Fibroblast of lung (primary cell): ENCODE measurements around the gene KCNIP1.

Experiments
- EZH2 ChIP-seq: IDR thresholded peaks from 2 replicates; pipeline ENCODE4 v1.5.1; 2012; ENCODE audit warnings: low read length, control low read depth, mild to moderate bottlenecking; ENCODE audit errors: missing control alignments
- TF ChIP-seq, protein P1 (sequence below), 2 donors: IDR thresholded peaks in 1 of 2; conservative IDR thresholded peaks in 1 of 2; 1 replicate in 1 of 2; 2 replicates in 1 of 2; pipeline ENCODE4 v1.5.1; 2011 to 2012; ENCODE audit warnings: low read length in 2 of 2, control low read depth in 1 of 2, inconsistent platforms in 1 of 2, low read depth in 1 of 2, mild to moderate bottlenecking in 1 of 2

DNA sequence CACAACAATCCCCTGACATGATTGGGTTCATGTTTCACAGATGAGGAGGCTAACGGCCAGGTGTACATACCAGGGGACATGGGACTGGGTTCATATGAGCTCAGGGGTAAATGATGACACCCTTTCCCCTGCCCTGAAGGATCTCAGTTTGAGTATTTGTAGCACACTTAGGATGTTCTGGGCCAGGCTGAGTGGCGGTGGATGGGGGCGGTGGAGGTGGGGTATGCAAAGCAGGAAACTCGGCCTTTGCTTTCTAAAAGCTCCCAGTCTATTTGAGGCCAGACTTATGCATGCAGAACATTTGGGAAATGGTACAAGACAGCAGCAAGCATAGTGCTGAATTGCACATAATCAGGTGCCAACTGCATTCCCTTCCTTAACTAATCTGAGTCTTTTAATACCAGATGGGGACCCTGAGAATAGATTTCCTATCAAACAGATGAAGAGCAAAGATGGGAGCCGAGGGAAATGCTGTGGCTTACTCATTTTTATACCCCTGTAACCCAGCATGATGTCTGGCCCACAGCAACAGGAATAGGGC lies 4.9 kb upstream of the KCNIP1 start:
- no peak for TF ChIP-seq EZH2
- TF ChIP-seq, protein P1, sequence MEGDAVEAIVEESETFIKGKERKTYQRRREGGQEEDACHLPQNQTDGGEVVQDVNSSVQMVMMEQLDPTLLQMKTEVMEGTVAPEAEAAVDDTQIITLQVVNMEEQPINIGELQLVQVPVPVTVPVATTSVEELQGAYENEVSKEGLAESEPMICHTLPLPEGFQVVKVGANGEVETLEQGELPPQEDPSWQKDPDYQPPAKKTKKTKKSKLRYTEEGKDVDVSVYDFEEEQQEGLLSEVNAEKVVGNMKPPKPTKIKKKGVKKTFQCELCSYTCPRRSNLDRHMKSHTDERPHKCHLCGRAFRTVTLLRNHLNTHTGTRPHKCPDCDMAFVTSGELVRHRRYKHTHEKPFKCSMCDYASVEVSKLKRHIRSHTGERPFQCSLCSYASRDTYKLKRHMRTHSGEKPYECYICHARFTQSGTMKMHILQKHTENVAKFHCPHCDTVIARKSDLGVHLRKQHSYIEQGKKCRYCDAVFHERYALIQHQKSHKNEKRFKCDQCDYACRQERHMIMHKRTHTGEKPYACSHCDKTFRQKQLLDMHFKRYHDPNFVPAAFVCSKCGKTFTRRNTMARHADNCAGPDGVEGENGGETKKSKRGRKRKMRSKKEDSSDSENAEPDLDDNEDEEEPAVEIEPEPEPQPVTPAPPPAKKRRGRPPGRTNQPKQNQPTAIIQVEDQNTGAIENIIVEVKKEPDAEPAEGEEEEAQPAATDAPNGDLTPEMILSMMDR (conservative IDR thresholded peaks at IDR 0.05 in 1 of 2, IDR thresholded peaks at IDR 0.05 in 1 of 2; ENCODE audit: low read depth in 1 of 2, low read length in 2 of 2), result no peak
